MM.1S (cell line): ENCODE measurements around the gene C5AR1.

ENCODE experiments used
- EZH2 ChIP-seq: fragments of 300-600 bp; sonication (generic); optimal IDR thresholded peaks from 2 replicates; pipeline ENCODE3; 2017; ENCODE audit warnings: low read depth, mild to moderate bottlenecking, antibody characterized with exemption, low read length, mixed read lengths
- EZH2phosphoT487 ChIP-seq: fragments of 300-600 bp; sonication (generic); IDR thresholded peaks from 2 replicates; pipeline ENCODE4 v1.6.1; 2018; ENCODE audit warnings: antibody characterized with exemption, low read length
- TF ChIP-seq, protein P1 (sequence below): fragments of 300-600 bp; sonication (generic); IDR thresholded peaks from 2 replicates; pipeline ENCODE4 v1.5.1; 2016; ENCODE audit warnings: antibody characterized with exemption, low read length, mixed read lengths

DNA sequence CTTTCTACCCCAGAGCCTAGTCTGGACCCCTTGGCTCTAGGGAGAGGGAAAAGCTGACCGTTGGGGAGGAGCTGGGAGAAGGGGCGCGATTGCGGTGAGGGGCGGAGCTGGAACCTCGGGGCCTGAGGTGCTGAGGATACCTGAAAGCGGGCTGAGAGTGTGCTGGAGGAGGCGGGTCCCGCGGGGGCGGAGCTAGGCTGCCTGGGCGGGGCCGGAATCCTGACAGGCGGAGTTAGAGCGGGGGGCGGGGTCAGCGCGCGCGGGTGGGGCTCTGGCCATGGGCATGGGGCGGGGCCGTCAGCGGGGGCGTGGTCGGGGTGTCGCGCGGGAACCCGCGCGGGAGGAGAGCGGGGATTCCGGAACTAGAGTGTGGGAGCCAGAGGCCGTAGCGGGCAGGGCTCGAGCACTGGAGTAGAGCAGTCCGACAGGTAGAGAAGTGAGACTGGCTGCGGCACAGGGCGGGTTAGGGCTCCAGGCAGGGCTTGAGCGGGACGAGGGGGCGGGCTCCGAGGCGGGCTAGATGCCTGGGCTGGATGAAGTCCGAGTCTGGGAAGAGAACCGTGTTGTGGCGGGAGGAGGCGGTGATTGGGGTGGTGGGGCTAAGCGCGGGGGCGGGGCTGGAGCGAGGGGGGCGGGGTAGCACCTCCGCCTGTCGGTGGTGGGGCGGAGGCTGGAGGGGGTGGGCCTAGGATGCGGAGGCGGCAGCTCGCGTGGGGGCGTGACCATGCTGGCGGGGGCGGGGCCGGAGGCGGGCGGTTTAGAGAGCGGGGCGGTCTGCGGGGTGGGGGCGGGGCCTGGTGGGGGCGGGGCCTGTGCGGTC lies 35.4 kb upstream of the C5AR1 start, which contains the start of gene INAFM1:
- TF ChIP-seq, protein P1, sequence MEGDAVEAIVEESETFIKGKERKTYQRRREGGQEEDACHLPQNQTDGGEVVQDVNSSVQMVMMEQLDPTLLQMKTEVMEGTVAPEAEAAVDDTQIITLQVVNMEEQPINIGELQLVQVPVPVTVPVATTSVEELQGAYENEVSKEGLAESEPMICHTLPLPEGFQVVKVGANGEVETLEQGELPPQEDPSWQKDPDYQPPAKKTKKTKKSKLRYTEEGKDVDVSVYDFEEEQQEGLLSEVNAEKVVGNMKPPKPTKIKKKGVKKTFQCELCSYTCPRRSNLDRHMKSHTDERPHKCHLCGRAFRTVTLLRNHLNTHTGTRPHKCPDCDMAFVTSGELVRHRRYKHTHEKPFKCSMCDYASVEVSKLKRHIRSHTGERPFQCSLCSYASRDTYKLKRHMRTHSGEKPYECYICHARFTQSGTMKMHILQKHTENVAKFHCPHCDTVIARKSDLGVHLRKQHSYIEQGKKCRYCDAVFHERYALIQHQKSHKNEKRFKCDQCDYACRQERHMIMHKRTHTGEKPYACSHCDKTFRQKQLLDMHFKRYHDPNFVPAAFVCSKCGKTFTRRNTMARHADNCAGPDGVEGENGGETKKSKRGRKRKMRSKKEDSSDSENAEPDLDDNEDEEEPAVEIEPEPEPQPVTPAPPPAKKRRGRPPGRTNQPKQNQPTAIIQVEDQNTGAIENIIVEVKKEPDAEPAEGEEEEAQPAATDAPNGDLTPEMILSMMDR: no peak
- TF ChIP-seq EZH2phosphoT487 (no peak), EZH2 (no peak)
